Measurements from ENCODE around the gene FICD.

- no peak for TF ChIP-seq CTCF (IDR thresholded peaks at IDR 0.05)
- no peak for TF ChIP-seq POLR2AphosphoS5 (IDR thresholded peaks at IDR 0.05)
These were observed 52.6 kb downstream of the FICD start for GRCh38 chr12:108567406-108568337.

Measured in esophagus muscularis mucosa (tissue), 3 donors.